HK-2 (cell line): ENCODE data around the gene GNAO1.

ENCODE experiments used
- DNase-seq: peaks from one replicate; pipeline ENCODE4 v3.0.0-alpha.2; 2018; ENCODE audit not compliant: unreplicated experiment

The GNAO1 gene

DNA sequence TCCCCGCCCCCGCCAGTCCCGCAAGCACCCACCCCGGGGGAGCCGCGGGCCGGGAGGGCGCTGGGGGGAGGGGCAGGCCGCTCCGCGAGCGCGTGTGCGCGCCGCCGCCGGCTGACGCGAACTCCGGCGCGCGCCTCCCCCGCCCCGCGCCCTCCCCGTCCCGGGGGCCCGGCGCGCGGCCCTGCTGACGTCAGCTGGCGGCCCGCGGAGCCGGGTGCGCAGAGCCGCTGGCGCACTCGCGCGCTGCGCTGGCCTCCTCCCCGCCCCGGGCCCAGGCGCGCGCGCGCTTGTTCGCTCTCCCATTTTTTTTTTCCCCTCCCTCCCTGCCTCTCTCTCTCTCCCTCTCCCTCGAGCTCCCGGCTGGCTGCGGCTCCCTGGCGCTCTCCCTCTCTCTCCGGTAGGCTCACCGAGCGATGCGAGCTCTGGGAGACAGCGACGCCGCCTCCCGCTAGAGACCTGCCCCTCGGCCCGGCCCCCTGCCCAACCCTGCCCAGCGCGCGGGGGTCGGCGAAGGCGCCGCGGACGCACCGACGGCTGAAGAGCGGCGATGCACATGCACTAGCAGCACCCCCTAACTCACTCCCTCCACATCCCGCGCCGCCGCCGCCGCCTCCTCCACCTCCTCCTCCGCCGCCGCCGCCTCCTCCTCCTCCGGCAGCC, at the start of gene GNAO1:
TSS of gene GNAO1 (plus strand) at position 334 of the 660 bp plus-strand sequence. CDS start 747 bp downstream, outside the sequence.
- DNase-seq: peak; percentile 29

DNA sequence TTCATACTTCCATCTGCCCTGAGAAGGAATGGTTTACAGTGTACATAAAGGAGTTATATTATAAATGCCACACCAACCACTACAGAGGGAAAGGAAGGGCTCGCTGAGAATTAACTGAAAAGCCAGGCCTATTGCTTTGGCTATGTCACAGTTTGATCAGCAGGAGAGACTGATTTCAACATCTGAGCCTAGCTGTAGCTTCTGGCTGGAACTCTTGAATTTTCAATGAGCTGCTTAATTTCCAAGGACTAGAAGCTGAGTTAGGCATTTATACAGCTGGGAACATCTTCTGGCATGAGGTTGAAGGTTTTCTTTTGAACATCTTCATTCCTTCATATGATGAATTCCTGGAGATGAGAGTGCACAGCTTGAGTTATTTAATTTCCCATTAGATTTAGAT, 47.6 kb upstream of the GNAO1 start:
- no peak for DNase-seq

DNA sequence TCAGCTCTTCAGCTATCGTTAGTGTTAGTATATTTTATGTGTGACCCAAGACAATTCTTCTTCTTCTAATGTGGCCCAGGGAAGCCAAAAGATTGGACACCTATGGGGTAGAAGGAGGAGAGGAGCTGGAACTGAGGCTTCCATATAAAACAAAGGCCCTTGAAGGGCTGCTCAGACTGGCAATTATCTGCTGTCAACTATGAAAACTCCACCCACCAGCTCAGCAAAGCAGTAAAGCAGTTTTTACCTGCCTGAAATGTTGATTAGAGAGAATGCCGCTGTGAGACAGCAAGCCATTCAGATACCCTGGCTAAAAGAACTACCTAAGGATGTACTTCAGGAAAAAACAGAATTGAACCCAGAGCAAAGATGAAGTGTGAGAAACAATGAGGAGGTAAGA, 45.9 kb upstream of the GNAO1 start:
- DNase-seq: no peak

DNA sequence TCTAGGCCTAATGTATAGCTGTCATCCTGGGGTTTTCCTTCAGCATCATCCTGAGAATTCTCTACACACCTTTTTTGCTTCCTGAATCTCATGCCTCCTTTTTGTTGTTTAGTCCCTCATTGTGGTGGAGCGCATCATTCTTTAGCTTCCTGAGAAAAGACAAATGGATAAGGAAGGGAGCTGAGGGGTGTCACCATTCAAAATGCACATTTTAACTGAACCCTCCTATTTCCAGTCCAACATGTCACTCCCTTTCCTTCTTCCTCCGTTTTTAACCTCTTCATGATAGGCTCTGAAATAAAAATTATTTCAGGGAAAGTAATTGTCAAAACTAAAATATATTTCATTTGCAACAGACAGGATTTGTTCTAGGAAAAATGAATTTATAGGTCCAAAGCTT, 39.7 kb upstream of the GNAO1 start:
- DNase-seq: no peak

DNA sequence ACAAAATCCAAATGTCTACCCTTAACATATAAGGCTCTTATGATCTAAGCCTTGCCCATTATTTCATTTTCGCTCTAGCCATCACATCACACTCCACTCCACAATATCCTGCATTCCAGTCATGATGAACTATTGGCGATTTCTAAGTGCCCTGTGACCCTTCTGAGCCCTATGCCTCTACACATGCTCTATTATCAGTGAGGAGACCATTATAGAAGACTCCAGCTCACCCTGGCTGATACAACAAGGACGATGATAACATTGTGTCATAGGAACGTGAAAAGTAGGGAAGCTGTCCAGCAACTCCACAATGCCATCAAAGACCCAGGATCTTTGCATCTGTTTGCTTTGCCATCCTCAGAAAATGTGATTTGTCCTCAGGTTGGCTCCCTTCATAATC, 29.6 kb upstream of the GNAO1 start:
- DNase-seq: no peak

DNA sequence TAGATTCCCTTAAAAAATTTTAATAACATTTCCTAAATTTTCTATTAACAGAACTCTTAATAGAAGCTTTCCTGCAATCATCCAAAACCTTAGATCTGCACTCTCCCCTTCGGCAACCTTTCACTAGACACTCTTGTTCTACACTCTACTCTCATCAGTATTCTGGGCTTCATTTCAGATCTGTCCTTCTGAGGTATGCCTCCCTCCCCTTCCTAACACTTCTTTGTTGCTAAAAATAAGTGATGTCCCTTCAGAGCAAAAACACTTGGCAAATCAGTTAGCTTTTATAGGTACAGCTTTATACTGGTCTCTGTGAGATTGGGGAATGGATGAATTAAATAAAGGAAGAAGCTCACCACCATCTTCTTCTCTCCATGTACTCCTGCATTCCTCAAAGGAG, 28.2 kb upstream of the GNAO1 start:
- no peak for DNase-seq

DNA sequence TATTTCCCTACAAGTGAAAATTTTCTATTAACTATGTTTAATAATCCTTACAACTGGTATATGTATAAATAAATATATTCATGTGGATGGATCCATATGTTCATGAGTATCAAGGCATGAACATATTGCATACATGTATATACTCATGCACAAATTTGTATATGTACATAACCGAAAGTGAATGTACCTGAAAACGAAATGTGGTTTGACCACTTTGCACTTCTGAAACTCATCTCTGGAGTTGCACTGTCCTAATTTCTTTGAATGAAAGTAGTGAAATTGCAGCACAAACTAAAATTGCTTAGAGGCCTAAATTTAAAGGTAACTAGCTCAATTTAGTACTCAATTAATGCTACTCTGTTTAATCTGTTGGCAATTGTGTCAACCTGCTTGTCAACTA, 27.4 kb upstream of the GNAO1 start:
- no peak for DNase-seq

DNA sequence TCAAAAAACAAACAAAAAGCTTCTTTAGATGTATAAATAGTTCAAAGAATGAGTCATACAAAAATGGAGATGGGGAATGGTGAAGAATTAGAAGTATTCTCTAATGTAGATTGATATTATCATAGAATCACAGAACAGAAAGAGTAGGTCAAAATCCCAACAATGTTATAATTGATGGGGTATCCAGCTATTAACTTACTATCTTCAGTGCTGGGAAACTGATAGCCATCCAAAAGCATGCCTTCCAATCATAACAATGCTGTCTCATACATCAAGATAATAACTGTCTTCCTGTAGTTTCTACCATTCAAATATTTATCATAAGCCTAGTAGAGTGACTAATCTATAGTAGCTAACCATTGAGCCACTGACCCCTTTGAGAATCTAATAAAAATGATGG, 26.7 kb upstream of the GNAO1 start:
- no peak for DNase-seq

DNA sequence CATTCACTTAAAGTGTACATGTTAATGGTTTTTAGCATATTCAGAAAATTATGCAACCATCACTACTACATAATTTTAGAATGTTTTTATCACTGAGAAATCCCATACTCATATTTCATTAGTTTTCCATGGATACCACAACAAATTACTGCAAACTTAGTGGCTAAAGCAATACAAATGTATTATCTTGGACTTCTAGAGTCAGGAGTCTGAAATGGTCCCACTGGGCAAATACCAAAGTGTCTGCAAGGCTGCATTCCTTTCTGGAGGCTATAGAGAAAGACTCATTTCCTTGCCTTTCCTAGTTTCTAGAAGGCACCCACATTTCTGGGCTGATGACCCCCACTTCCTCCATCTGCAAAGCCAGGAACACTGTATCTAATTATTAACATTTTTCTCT, 16.9 kb upstream of the GNAO1 start:
- DNase-seq: no peak

DNA sequence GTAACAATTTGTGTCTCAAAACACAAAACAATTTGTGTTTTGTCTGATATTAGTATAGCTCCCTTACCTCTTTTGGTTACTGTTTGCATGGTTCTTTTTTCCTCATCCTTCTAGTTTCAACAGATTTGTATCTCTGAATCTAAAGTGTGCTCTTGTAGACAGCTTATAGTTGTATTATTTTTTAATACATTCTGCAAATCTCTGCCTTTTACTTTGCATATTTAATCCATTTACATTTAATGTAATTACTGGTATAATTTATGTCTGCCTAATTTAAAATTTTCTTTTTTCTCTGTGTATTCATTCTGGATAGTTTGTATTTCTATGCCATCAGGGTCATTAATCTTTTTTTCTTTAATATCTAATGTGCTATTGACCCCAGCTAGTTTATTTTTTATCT, 9.9 kb upstream of the GNAO1 start:
- DNase-seq: no peak

DNA sequence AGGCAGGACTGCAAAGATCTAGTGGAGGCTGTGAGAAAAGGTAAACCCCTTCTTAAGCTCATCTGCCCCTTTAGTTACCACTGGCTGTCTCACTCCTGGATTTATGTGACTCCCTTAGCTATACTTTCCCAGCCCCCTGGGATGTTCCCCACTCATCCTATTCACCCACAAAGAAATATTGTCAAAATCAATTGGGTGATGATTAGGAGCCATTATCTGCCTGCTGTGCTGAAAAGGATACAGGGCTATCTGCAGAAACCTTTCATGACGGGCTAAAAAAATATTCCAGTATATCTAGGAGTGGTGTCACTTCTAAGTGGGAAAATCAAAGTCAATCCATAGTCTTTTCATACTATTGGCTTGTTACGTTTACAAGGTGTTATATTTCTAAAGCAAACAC, 8.0 kb upstream of the GNAO1 start:
- no peak for DNase-seq

DNA sequence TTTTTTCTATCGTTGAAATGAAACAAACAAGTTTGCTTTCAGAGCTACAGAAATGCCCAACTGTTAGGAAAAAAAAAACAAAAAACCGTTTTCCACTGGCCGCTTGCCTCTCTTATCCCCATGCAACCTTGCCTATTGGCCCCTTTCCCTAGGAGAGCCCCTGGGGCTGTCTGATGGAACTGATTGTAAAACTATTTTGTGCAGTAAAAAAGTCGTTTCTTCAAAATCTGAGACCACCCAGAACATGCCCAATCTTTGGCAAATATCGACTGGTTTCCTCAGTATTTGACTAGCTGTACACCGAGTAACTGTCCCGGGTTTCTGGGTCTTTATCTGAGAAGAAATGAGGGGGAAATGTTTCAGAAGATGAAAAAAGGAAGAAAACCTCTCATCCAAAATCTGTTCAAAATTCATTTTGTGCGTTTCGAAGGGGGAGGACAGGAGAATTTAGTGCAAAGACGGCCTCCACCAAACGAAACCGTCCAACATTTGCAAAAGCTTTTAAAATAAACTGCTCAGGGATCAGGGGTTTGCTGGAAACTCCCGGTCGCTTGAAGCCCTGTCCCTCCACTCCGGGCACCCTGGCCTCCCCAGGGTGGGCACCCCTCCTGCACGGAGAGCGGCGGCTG, 1.1 kb upstream of the GNAO1 start:
- DNase-seq: no peak

DNA sequence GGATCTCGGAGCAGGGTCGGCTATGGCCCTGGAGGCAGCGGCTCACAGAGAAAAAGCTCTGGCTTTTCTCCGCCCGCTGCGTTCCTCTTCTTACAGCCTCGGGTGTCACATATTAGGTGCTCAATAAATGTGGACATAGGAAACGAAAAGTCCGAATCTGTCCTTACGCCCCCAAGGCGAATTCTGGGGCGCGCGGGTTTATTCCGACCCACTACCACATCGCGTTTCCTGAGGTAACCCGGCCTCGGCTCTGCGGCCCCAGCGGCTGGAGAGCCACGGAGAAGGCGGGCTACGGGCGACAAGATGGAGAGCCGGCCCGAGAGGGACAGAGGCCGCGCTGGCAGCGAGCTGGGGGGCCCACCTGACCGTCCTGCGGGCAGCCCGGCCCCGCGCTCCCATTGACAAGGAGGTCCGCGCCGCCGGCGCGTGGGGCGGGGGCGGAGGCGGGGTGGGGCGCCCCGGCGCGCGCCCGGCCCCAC, 573 bp upstream of the GNAO1 start:
- peak; percentile 17 for DNase-seq

DNA sequence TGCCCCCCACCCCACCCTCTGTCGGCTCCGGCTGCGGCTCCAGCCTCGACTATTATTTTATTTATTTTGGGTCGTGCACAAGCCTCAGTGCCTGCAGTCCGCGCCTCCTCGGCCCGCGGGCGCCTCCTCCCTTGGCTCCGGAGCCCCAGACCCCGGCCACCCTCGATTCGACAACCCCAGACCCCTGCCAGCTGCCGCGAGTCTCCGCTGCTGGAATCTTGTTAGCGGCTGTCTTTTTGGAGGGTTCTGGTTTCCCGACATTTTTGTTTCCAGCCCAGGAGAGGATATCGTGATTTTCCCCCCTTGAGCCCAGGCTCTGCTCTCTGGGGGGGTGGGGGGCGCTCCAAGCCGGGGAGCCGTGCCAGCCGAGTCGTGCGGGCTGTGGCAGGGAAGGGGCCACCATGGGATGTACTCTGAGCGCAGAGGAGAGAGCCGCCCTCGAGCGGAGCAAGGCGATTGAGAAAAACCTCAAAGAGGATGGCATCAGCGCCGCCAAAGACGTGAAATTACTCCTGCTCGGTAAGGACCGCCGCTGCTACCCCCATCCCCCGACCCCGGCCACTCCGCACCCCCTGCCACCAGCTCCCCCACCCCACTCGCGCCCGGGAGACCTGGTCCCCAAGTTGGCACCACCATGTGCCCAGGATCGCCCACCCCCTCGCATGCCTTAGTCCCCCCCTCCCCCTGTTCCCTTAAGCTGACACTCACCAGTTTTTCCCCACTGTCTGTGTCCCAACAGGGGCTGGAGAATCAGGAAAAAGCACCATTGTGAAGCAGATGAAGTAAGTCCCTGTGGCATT, 746 bp downstream of the GNAO1 start:
- DNase-seq: no peak

DNA sequence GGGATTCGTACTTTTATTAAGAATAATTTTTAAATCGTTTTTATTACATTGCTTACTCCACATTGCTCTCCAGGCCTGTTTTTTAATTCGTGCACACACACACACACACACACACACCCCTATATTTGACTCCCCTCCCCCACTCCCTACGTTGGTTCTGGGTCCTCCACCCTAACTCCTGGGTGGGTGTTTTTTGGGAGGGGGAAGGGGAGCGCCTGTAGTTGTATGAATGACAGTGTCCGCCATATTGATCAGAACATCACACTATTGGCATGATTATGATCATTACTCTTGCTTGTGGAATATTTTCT, 1.3 kb downstream of the GNAO1 start:
- DNase-seq: no peak

DNA sequence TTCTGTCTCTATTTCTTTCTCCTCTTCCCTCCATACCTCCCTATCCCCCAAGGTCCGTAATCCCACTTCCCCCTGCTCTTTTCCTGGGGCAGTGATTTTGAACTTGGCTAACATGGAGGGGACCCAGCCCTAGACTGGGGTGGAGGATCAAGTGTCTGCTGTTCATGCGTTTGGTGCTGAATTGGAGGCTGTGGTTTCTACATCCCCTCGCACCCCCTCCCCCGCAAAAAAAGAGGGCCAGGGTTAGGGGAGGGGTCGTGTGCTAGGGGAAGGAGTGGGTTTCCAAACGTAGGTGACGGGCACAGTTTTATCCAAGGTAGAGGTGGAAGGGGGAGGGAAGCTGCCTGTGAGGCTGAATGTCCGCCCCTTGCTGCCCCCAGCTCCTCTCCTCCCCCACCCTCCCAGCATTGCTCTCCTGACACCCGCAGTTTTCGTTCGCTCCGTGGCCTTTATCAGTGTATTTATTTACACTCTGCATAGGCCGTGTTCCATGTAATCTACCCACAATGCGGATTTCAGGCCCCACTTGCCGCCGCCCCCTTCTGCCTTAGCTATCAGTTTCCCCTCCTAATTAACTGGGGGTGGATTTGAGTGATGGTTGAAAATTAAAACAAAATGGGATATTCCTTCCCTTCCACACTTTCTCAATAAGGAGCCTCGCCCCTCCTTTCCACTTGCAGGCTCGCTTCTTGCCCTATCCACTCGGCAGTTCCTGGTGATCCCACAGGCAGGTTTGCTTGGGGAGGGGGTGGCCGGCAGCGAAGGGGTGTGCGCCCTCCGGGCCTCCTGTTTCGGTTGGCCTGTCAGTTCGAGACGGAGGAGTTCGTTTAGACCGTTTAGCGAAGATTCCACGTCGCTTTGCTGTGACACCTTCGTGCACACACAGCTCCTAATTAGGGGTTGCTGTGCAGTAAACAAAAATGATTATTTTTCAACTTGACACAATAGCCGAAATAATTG, 2.0 kb downstream of the GNAO1 start:
- DNase-seq: no peak

DNA sequence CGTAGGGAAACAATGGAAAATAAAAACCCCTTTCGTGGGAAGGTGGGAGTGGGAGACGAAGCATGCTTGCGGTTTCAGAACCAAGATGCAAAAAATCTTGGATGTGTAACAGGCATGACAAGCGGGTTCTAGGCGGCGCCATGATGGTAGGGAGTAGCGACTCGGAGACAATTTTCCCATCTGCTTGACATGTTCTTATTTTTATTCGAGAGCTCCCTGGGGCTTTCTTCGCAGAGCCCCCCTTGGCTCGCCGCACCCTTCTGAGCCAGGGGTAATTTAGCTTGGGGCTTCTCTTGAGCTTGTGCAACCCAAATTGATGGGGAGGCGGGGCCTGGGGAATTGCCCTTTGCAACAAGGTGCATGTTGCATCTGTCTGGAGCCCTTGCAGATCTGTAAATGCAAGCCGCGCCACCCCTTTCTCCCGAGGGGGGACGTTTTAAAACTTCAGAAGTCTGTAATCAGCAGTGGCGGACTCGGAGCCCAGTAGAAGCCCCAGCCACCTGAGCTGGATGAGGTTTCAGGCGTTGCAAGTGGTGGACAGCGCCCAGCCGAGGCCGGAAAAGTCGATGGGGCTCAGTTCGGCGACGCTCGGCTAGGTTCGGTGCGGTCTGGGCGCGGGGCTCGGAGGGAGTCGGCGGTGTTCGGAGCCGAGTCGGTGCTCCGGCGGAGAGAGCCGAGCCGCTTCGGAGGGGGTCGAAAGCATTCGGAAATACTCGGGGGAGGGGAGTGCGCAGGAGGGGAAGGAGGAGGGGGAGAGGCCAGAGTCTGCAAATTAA, 2.9 kb downstream of the GNAO1 start:
- peak; percentile 35 for DNase-seq

DNA sequence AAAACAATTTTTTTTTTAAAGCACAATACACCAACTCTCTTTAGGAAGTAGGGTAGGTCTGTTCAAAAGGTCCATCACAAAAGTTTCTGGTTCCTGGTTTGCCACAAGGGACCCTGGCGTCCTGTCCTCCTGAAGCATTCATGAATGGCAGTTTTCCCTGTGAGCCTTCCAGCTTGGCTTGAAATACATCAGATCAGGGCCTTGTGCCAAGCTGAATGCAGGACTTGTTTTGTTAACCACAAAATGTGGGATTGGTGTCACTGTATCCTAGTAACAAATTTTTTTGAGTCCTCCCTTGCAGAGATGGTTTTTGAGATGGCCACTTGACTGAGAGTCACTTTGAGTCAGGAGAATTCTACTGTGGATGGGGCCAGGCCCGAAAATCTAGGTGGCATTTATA, 3.9 kb downstream of the GNAO1 start:
- DNase-seq: no peak

DNA sequence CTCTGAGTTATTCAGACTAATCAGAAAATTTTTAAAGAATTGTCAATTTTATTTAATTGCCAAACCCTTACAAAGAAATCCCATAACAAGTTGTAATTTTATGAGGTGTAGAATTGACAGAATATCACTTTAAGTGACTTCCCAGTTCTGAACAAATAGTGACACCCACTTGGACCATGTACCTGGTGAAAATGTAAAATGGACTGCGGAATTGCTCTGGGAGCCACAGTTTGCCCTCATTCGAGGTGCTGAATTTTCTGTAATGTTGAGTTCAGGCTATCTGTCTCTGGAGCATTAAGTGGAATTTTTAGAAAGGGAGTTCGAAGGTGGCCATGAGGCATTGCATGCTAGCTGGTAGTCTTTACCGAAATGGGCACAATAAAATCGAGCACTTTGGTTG, 5.1 kb downstream of the GNAO1 start:
- no peak for DNase-seq

DNA sequence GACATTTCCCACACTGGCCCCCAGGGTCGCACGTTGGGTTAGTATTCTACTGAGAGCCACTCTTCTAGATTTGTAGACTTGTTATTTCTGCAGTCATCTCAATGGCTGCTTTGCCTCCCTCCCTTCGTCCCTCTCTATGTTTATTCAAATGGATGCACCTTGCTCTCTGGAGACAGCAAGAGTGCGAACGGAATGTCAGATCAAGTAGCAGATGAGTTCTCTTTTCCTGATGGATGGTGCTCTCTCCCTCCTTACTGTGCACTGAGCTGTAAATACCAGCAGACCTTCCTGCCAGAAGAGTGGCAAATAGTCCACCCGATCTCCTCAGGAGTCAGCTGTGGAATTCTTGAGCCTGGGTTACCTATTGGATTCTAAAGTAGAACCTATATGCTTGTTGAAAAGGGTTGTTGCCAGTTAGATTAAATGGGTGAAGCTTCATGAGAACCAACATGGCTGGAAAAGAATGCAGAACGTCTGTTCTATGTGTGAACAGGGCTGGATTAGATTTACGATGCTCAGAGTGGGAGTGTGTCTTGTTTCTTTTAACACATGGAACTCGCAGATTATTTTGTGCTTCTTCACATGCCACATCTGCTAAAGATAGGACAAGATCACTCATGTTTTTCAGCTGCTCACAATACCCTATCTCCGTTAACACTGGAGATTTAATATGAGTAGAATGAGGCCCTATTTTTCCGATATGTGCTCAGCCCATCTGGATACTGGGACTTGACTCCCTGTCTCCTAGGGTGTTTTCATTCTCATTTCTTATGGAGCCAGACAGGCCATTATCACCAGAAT, 6.1 kb downstream of the GNAO1 start:
- DNase-seq: no peak
